HL-60 (cell line): ENCODE data around the gene BBS9.

Source experiments
- DNase-seq, 2 experiments: peaks; one replicate each; pipeline ENCODE4 v3.0.0-alpha.2; 2010 to 2020; ENCODE audit warnings: low read depth in 1 of 2, low spot score in 1 of 2
- H3K27ac ChIP-seq: fragments of 250-450 bp; sonication (Bioruptor Pico); replicated peaks from 2 replicates; pipeline ENCODE4 v1.5.1; 2020; ENCODE audit warnings: mild to moderate bottlenecking, moderate library complexity
- H3K27me3 ChIP-seq: fragments of 250-450 bp; sonication (Bioruptor Pico); 2 replicates; pipeline ENCODE4 v1.5.1; 2021; ENCODE audit warnings: mild to moderate bottlenecking, moderate library complexity; ENCODE audit not compliant: insufficient read depth, poor library complexity, severe bottlenecking
- H3K4me3 ChIP-seq: replicated peaks from 2 replicates; pipeline ENCODE4 v1.5.1; 2011; ENCODE audit warnings: mild to moderate bottlenecking, control low read depth, low read length; ENCODE audit not compliant: insufficient read depth
- GABPA ChIP-seq: IDR thresholded peaks from 2 replicates; pipeline ENCODE4 v1.6.1; 2012; ENCODE audit warnings: low read depth
- POLR2AphosphoS5 ChIP-seq: IDR thresholded peaks from 2 replicates; pipeline ENCODE4 v1.6.1; 2012; ENCODE audit warnings: low read depth
- SPI1 ChIP-seq: IDR thresholded peaks from 2 replicates; pipeline ENCODE4 v1.6.1; 2012; ENCODE audit warnings: low read depth, mild to moderate bottlenecking, borderline replicate concordance
- TF ChIP-seq, protein P1 (sequence below): IDR thresholded peaks from 2 replicates; pipeline ENCODE4 v1.6.1; 2012; ENCODE audit warnings: low read depth; ENCODE audit not compliant: insufficient replicate concordance
- TF ChIP-seq, protein P2 (sequence below): IDR thresholded peaks from one replicate; pipeline ENCODE4 v1.5.1; 2011; ENCODE audit warnings: low read length, control low read depth, inconsistent platforms; ENCODE audit not compliant: insufficient read depth

Gene BBS9

DNA sequence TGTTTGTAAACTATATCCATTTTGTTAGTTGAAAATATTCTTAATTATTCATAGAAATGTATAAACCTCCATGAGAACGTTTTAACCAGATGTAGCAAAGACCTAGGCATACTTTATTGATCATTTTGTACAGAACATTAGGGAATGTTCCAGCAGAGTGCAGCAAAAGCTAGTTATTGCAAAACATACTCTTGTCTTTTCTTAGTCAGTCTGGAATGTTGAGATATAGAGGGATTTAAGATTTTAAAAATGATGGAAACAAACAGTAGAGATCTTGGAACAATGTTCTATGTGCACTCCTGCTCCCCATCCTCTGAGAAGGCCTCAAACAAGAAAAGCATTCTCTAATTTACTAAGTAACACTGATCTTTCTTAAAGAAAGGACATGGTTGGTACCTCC lies 292.1 kb downstream of the BBS9 start:
- no peak for DNase-seq
- peaks cover 3% of the 10 kb centered on the region for H3K27me3 ChIP-seq
- H3K27ac ChIP-seq: no peak overlapping the region
- TF ChIP-seq GABPA (no peak), SPI1 (no peak), POLR2AphosphoS5 (no peak)
- TF ChIP-seq, protein P1, sequence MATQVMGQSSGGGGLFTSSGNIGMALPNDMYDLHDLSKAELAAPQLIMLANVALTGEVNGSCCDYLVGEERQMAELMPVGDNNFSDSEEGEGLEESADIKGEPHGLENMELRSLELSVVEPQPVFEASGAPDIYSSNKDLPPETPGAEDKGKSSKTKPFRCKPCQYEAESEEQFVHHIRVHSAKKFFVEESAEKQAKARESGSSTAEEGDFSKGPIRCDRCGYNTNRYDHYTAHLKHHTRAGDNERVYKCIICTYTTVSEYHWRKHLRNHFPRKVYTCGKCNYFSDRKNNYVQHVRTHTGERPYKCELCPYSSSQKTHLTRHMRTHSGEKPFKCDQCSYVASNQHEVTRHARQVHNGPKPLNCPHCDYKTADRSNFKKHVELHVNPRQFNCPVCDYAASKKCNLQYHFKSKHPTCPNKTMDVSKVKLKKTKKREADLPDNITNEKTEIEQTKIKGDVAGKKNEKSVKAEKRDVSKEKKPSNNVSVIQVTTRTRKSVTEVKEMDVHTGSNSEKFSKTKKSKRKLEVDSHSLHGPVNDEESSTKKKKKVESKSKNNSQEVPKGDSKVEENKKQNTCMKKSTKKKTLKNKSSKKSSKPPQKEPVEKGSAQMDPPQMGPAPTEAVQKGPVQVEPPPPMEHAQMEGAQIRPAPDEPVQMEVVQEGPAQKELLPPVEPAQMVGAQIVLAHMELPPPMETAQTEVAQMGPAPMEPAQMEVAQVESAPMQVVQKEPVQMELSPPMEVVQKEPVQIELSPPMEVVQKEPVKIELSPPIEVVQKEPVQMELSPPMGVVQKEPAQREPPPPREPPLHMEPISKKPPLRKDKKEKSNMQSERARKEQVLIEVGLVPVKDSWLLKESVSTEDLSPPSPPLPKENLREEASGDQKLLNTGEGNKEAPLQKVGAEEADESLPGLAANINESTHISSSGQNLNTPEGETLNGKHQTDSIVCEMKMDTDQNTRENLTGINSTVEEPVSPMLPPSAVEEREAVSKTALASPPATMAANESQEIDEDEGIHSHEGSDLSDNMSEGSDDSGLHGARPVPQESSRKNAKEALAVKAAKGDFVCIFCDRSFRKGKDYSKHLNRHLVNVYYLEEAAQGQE: no peak
- no peak overlapping the region for H3K4me3 ChIP-seq

GRCh38 chr7:33422141-33422540 lies 292.8 kb downstream of the BBS9 start:
- TF ChIP-seq POLR2AphosphoS5: no peak
- TF ChIP-seq, protein P2, sequence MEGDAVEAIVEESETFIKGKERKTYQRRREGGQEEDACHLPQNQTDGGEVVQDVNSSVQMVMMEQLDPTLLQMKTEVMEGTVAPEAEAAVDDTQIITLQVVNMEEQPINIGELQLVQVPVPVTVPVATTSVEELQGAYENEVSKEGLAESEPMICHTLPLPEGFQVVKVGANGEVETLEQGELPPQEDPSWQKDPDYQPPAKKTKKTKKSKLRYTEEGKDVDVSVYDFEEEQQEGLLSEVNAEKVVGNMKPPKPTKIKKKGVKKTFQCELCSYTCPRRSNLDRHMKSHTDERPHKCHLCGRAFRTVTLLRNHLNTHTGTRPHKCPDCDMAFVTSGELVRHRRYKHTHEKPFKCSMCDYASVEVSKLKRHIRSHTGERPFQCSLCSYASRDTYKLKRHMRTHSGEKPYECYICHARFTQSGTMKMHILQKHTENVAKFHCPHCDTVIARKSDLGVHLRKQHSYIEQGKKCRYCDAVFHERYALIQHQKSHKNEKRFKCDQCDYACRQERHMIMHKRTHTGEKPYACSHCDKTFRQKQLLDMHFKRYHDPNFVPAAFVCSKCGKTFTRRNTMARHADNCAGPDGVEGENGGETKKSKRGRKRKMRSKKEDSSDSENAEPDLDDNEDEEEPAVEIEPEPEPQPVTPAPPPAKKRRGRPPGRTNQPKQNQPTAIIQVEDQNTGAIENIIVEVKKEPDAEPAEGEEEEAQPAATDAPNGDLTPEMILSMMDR: no peak
- no peak for TF ChIP-seq SPI1
- no peak for TF ChIP-seq GABPA
- TF ChIP-seq, protein P1: no peak
- peaks cover 3% of the 10 kb centered on the region for H3K27me3 ChIP-seq
- H3K4me3 ChIP-seq: no peak overlapping the region
- no peak overlapping the region for H3K27ac ChIP-seq
- DNase-seq: no peak

DNA sequence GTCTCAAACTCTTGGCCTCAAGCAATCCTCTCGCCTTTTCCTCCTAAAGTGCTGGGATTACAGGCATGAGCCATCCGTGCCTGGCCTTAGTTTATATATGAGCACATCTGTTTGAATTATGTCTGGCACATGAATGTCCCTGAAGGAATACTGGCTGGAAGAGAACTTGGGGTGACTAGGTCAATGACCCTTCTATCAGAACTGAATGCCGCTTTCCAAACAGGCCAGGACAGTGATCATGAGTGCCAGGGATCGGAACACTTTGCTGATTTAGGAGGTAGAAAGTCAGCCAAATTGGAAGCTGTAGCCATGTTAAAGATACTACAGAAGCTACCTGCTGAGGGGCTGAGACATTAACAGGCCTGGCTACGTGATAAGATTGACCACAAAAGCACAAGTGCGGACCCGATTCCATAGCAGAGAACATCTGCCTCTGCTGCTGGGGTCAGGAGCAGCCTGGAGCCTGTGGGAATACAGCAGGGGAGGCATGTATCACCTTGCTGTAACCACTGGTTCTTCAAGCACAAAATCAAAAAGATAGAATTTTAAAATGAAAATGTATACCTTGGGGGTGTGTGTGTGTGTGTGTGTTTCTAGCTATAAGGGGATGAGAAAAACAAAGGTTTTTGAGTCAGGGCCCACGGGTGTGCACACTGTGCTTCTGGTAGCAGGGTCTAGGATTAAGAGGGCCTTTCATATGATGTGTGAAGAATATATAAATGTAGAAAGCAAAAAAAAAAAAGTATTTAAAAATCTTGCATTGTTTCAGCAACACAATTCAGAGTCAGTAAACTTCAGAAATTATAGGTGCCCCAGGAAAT lies 293.7 kb downstream of the BBS9 start:
- Histone ChIP-seq H3K27ac (no peak overlapping the region), H3K27me3 (peaks cover 3% of the 10 kb centered on the region), H3K4me3 (no peak overlapping the region)
- no peak for TF ChIP-seq SPI1
- TF ChIP-seq, protein P1: no peak
- TF ChIP-seq, protein P2: no peak
- no peak for TF ChIP-seq POLR2AphosphoS5
- TF ChIP-seq GABPA: no peak
- no peak for DNase-seq
